Measurements from ENCODE around the gene IPO4.
"Not testable (repeated sequence)": the region's sequence is repeated elsewhere in the genome, so short reads cannot be mapped to it uniquely, and the experiment has no call there.

The IPO4 gene

DNA sequence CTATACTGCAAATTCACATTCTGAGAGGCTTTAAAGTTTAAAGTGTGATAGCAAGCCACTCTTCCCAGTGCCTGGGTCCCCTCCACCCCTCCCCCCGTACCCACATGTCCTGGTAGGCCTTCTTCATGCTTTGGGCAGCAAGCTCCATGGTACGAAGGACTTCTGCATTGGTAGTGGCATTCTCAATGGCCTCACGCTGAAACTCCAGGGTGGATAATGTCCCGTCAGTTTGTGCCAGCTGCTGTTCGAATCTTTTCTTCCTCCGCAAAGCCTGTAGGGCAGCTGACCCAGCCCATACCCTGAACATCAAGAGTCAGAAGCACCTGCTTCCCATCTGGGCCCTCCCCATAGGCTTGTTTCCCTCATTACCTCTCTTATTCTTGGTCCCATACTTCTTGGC, 22.7 kb upstream of the IPO4 start:
- no peak for DNase-seq (ENCODE audit: low read depth, low spot score)

DNA sequence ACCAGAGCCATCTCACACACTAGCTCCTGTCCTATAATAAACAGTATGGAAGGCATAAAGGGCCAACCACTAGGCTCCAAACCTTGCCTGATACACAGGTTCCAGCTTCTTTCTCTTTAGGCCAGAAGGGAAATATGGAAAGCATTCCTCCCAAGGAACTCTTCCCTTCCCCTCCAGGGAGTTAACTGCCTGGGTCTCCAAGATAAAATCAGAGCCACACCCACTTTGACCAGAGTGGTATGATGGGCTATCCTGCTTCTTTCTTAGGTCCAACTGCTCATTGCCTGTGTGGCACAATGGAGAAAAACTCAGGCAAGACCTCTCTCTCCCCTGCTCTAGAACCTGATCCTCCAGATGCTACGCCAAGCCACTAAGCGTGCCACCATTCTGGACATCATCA, 19.0 kb upstream of the IPO4 start:
- Histone ChIP-seq H3K27ac (no peak overlapping the region), H3K36me3 (ENCODE audit: insufficient read depth, low read length) (peaks cover 44% of the 10 kb centered on the region; the same call in 1 of the 2 replicates), H3K9me3 (ENCODE audit: low read depth, low read length) (no peaks in the 10 kb centered on the region), H3K4me3 (no peak overlapping the region), H3K9ac (ENCODE audit: insufficient read length) (no peak overlapping the region)
- DNase-seq (ENCODE audit: low read depth, low spot score), result no peak
- TF ChIP-seq FOXP2 (optimal IDR thresholded peaks at IDR 0.05; ENCODE audit: control extremely low read depth, extremely low read length, insufficient read depth) (no peak), EZH2 (IDR thresholded peaks at IDR 0.05) (no peak), POLR2AphosphoS5 (IDR thresholded peaks at IDR 0.05; ENCODE audit: borderline replicate concordance, low read depth, low read length) (no peak)

More for the DNA sequence above, 22.7 kb upstream of the IPO4 start:
- H3K36me3 ChIP-seq (ENCODE audit: insufficient read depth, low read length), result peaks cover 34% of the 10 kb centered on the region; the same call in 1 of the 2 replicates
- H3K9me3 ChIP-seq (ENCODE audit: low read depth, low read length), result no peaks in the 10 kb centered on the region
- H3K4me3 ChIP-seq, result no peak overlapping the region
- no peak overlapping the region for H3K9ac ChIP-seq (ENCODE audit: insufficient read length)
- no peak overlapping the region for H3K27ac ChIP-seq
- TF ChIP-seq EZH2 (IDR thresholded peaks at IDR 0.05) (no peak), POLR2AphosphoS5 (IDR thresholded peaks at IDR 0.05; ENCODE audit: borderline replicate concordance, low read depth, low read length) (no peak), FOXP2 (optimal IDR thresholded peaks at IDR 0.05; ENCODE audit: control extremely low read depth, extremely low read length, insufficient read depth) (no peak)

- TF ChIP-seq EZH2 (IDR thresholded peaks at IDR 0.05), result no peak
- no peak for TF ChIP-seq FOXP2 (optimal IDR thresholded peaks at IDR 0.05; ENCODE audit: control extremely low read depth, extremely low read length, insufficient read depth)
- no peak for TF ChIP-seq POLR2AphosphoS5 (IDR thresholded peaks at IDR 0.05; ENCODE audit: borderline replicate concordance, low read depth, low read length)
- Histone ChIP-seq H3K9me3 (ENCODE audit: low read depth, low read length) (no peaks in the 10 kb centered on the region), H3K36me3 (ENCODE audit: insufficient read depth, low read length) (peaks cover 44% of the 10 kb centered on the region; the same call in 1 of the 2 replicates), H3K27ac (no peak overlapping the region), H3K9ac (ENCODE audit: insufficient read length) (no peak overlapping the region), H3K4me3 (no peak overlapping the region)
- no peak for DNase-seq (ENCODE audit: low read depth, low spot score)
These were observed 18.5 kb upstream of the IPO4 start for GRCh38 chr14:24207104-24207551.

GRCh38 chr14:24206260-24207103, 17.9 kb upstream of the IPO4 start:
- TF ChIP-seq EZH2 (IDR thresholded peaks at IDR 0.05) (no peak), FOXP2 (optimal IDR thresholded peaks at IDR 0.05; ENCODE audit: control extremely low read depth, extremely low read length, insufficient read depth) (no peak), POLR2AphosphoS5 (IDR thresholded peaks at IDR 0.05; ENCODE audit: borderline replicate concordance, low read depth, low read length) (no peak)
- H3K9ac ChIP-seq (ENCODE audit: insufficient read length), result no peak overlapping the region
- no peak overlapping the region for H3K4me3 ChIP-seq
- no peak overlapping the region for H3K27ac ChIP-seq
- no peaks in the 10 kb centered on the region for H3K9me3 ChIP-seq (ENCODE audit: low read depth, low read length)
- peaks cover 43% of the 10 kb centered on the region; the same call in 1 of the 2 replicates for H3K36me3 ChIP-seq (ENCODE audit: insufficient read depth, low read length)
- DNase-seq (ENCODE audit: low read depth, low spot score), result no peak

DNA sequence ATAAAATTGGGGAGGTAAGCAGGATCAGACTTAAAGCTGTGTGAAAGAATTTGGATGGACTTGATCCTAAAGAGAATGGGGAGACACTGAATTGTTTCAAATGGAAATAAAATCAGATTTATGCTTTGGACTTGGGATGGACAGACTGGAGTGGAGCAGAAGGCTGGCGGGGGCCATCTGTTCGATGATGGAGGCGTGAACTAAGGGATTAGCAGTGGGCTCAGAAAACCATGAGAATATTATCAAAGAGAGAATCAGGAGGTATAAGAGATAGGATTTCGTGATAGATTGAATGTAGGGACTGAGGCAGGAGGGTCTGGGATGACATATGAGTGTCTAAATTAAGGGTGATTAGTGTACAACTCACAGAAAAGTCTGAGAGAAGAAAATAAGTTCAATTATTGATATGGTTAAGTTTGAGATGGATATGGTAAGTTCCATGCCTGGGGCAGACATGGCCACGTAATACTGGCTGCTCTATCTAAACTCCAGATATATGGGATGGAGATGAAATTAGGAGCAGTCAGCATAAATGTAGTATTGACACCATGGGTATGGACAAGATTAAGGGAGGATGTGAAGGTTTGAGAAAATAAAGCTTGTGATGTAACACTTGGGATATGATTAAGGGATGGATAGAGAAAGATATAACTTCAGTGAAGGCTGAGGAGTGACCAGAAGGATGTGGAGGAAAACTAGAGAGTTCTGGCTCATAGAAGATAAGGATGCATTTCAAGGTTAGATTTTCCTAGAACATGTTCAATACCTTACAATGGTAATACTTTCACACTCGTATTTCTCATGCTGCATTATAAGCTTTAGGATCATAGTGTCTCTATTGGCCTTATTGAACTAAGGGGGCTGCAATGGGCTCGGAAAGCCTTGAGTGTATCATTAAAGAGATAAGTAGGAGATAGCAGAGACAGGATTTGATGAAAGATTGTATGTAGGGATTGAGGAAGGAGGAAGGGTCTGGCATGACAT, 15.8 kb upstream of the IPO4 start:
- H3K27ac ChIP-seq, result no peak overlapping the region
- no peaks in the 10 kb centered on the region for H3K9me3 ChIP-seq (ENCODE audit: low read depth, low read length)
- no peak overlapping the region for H3K4me3 ChIP-seq
- no peak for TF ChIP-seq POLR2AphosphoS5 (IDR thresholded peaks at IDR 0.05; ENCODE audit: borderline replicate concordance, low read depth, low read length)
- TF ChIP-seq FOXP2 (optimal IDR thresholded peaks at IDR 0.05; ENCODE audit: control extremely low read depth, extremely low read length, insufficient read depth), result no peak
- DNase-seq (ENCODE audit: low read depth, low spot score), result no peak
- H3K9ac ChIP-seq (ENCODE audit: insufficient read length), result no peak overlapping the region
- H3K36me3 ChIP-seq (ENCODE audit: insufficient read depth, low read length), result peaks cover 28% of the 10 kb centered on the region; the same call in 1 of the 2 replicates

- not testable (repeated sequence) for H3K9ac ChIP-seq (ENCODE audit: insufficient read length); DNase-seq (ENCODE audit: low read depth, low spot score); H3K4me3 ChIP-seq; H3K9me3 ChIP-seq (ENCODE audit: low read depth, low read length); H3K27ac ChIP-seq
- peaks cover 25% of the 10 kb centered on the region; the same call in 1 of the 2 replicates for H3K36me3 ChIP-seq (ENCODE audit: insufficient read depth, low read length)
These were observed 14.8 kb upstream of the IPO4 start for GRCh38 chr14:24203249-24203886.

DNA sequence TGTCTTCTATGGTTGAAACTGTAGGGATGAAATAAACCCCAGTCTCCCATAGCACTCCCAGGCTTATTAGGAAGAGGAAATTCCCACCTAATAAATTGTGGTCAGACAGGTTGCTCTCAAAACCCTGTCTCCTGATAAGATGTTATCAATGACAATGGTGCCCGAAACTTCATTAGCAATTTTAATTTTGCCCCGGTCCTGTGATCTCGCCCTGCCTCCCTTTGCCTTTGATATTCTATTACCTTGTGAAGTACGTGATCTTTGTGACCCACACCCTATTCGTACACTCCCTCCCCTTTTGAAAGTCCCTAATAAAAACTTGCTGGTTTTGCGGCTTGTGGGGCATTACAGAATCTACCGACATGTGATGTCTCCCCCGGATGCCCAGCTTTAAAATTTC, 13.9 kb upstream of the IPO4 start:
- H3K9ac ChIP-seq (ENCODE audit: insufficient read length); H3K9me3 ChIP-seq (ENCODE audit: low read depth, low read length); H3K27ac ChIP-seq; H3K4me3 ChIP-seq; DNase-seq (ENCODE audit: low read depth, low spot score): not testable (repeated sequence)
- peaks cover 21% of the 10 kb centered on the region; the same call in 1 of the 2 replicates for H3K36me3 ChIP-seq (ENCODE audit: insufficient read depth, low read length)
